Measurements from ENCODE around the gene CTTNBP2.
A peak's percentile ranks its signal among the peaks of the same experiment; 100 is the strongest.

Gene CTTNBP2

GRCh38 chr7:117683430-117684175 lies 189.6 kb downstream of the CTTNBP2 start:
- no peak for DNase-seq

GRCh38 chr7:117682681-117683385 lies 190.4 kb downstream of the CTTNBP2 start:
- DNase-seq: no peak

- DNase-seq: no peak
These were observed 194.1 kb downstream of the CTTNBP2 start for GRCh38 chr7:117679120-117679519.

- peak; percentile 4 for DNase-seq
These were observed 197.5 kb downstream of the CTTNBP2 start for GRCh38 chr7:117675497-117676435.

- no peak for DNase-seq
These were observed 198.6 kb downstream of the CTTNBP2 start for GRCh38 chr7:117674617-117675016.

GRCh38 chr7:117673839-117674238 lies 199.4 kb downstream of the CTTNBP2 start:
- no peak for DNase-seq

GRCh38 chr7:117673367-117673766 lies 199.9 kb downstream of the CTTNBP2 start:
- DNase-seq: peak; percentile 51

GRCh38 chr7:117672453-117672852 lies 200.8 kb downstream of the CTTNBP2 start:
- no peak for DNase-seq

GRCh38 chr7:117669818-117670217 lies 203.4 kb downstream of the CTTNBP2 start:
- DNase-seq: no peak

- no peak for DNase-seq
These were observed 205.8 kb downstream of the CTTNBP2 start for GRCh38 chr7:117667456-117667855.

GRCh38 chr7:117666689-117667088 lies 206.6 kb downstream of the CTTNBP2 start:
- DNase-seq: no peak

GRCh38 chr7:117666031-117666430 lies 207.2 kb downstream of the CTTNBP2 start:
- no peak for DNase-seq

GRCh38 chr7:117665368-117665767 lies 207.9 kb downstream of the CTTNBP2 start:
- no peak for DNase-seq

- no peak for DNase-seq
These were observed 209.2 kb downstream of the CTTNBP2 start for GRCh38 chr7:117664047-117664446.

GRCh38 chr7:117661328-117661727 lies 211.9 kb downstream of the CTTNBP2 start:
- no peak for DNase-seq
